Inflammatory macrophage treated with lipopolysaccharide for 1 hour (primary cell): Measurements from ENCODE around the gene INO80D.
"Not testable (repeated sequence)": the region's sequence is repeated elsewhere in the genome, so short reads cannot be mapped to it uniquely, and the experiment has no call there.

Experiments used
- DNase-seq, 2 donors: peaks; one replicate each; pipeline ENCODE4 v3.0.0-alpha.2; 2020 to 2022

INO80D gene

GRCh38 chr2:206015746-206016145 lies 70.2 kb downstream of the INO80D start:
- DNase-seq = not testable (repeated sequence)

- no peak for DNase-seq
These were observed 74.2 kb downstream of the INO80D start for GRCh38 chr2:206011795-206012194.

- DNase-seq = no peak
These were observed 74.9 kb downstream of the INO80D start for GRCh38 chr2:206011018-206011614.

GRCh38 chr2:206004004-206004693 lies 81.8 kb downstream of the INO80D start:
- DNase-seq = no peak

- DNase-seq = no peak
These were observed 83.5 kb downstream of the INO80D start for GRCh38 chr2:206002440-206002839.

GRCh38 chr2:206001912-206002311 lies 84.1 kb downstream of the INO80D start:
- peak; percentile 16 to 29 for DNase-seq

- no peak for DNase-seq
These were observed 85.2 kb downstream of the INO80D start for GRCh38 chr2:206000776-206001175.

- peak; percentile 17 to 18 for DNase-seq
These were observed 87.4 kb downstream of the INO80D start for GRCh38 chr2:205998583-205998982.

- no peak for DNase-seq
These were observed 89.8 kb downstream of the INO80D start for GRCh38 chr2:205996161-205996560.

- no peak for DNase-seq
These were observed 90.7 kb downstream of the INO80D start for GRCh38 chr2:205995260-205995659.

- no peak for DNase-seq
These were observed 91.6 kb downstream of the INO80D start for GRCh38 chr2:205994344-205994743.

GRCh38 chr2:205990104-205990503 lies 95.9 kb downstream of the INO80D start:
- no peak for DNase-seq

GRCh38 chr2:205989271-205990071 lies 96.5 kb downstream of the INO80D start:
- DNase-seq = no peak

- not testable (repeated sequence) for DNase-seq
These were observed 97.3 kb downstream of the INO80D start for GRCh38 chr2:205988681-205989080.

GRCh38 chr2:205988274-205988673 lies 97.7 kb downstream of the INO80D start:
- DNase-seq = no peak

- DNase-seq = not testable (repeated sequence)
These were observed 99.6 kb downstream of the INO80D start for GRCh38 chr2:205986334-205986733.

- DNase-seq = no peak
These were observed 101.6 kb downstream of the INO80D start for GRCh38 chr2:205984381-205984780.

GRCh38 chr2:205982776-205983327 lies 103.1 kb downstream of the INO80D start:
- DNase-seq = no peak

GRCh38 chr2:205978728-205979127 lies 107.2 kb downstream of the INO80D start:
- not testable (repeated sequence) for DNase-seq

GRCh38 chr2:205977699-205978098 lies 108.3 kb downstream of the INO80D start:
- DNase-seq = not testable (repeated sequence)

- DNase-seq = not testable (repeated sequence)
These were observed 108.9 kb downstream of the INO80D start for GRCh38 chr2:205976934-205977659.

- DNase-seq = no peak
These were observed 109.7 kb downstream of the INO80D start for GRCh38 chr2:205976120-205976814.
